Measurements from ENCODE around the gene TP53I3. TPM values are rescaled to one million over a fixed set of nuclear protein-coding genes. Genes with fewer than 3 reads are reported as not detected.

The TP53I3 gene
- total RNA-seq, 6 experiments from 2014 or later: 5.2 to 20.4 (median 9.6) TPM

GRCh38 chr2:24054366-24055010 is 30.1 kb downstream of the TP53I3 start:
- 61% methylated on average over 4 of the region's 8 CpGs for WGBS (ENCODE audit: insufficient coverage, low coverage, low lambda C conversion rate, missing lambda C conversion rate)
- peaks cover 0 to 17% (median 0%) of the 10 kb centered on the region in 4 donors for H3K4me1 ChIP-seq

DNA sequence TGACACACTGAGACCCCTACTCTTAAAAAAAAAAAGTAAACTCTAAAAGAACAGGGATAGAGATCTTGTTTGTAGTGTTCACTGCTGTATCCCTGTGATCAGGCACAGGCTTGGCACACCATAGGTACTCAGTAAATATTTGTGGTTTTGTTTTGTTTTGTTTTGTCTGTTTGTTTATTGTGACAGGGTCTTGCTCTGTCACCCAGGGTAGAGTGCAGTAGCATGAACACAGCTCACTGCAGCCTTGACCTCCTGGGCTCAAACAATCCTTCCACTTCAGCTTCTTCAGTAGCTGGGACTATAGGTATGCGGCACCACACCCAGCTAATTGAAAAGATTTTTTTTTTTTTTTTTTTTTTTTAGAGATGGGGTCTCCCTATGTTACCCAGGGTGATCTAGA is 31.7 kb downstream of the TP53I3 start:
- 78% methylated on average over 1 of the region's 1 CpG for WGBS (ENCODE audit: insufficient coverage, low coverage, low lambda C conversion rate, missing lambda C conversion rate)
- H3K4me3 ChIP-seq: no peak overlapping the region
- H3K36me3 ChIP-seq: no peaks in the 10 kb centered on the region
- H3K4me1 ChIP-seq: peaks cover 0 to 18% (median 0%) of the 10 kb centered on the region in 4 donors
- ATAC-seq (no peak), DNase-seq (no peak)
- TF ChIP-seq POLR2A (IDR thresholded peaks at IDR 0.05): no peak
- no peak for TF ChIP-seq CTCF (IDR thresholded peaks at IDR 0.05)
- no peak overlapping the region for H3K27ac ChIP-seq
- H3K27me3 ChIP-seq: no peaks in the 10 kb centered on the region
- intact Hi-C loops (cut with DNase I): no loop called here
- H3K9me3 ChIP-seq: no peaks in the 10 kb centered on the region

More at GRCh38 chr2:24054366-24055010, 30.1 kb downstream of the TP53I3 start:
- Histone ChIP-seq H3K4me3 (no peak overlapping the region), H3K36me3 (no peaks in the 10 kb centered on the region), H3K27ac (no peak overlapping the region), H3K27me3 (no peaks in the 10 kb centered on the region), H3K9me3 (no peaks in the 10 kb centered on the region)
- ATAC-seq (no peak), DNase-seq (no peak)
- intact Hi-C loops (cut with DNase I): no loop called here
- no peak for TF ChIP-seq CTCF (IDR thresholded peaks at IDR 0.05)
- no peak for TF ChIP-seq POLR2A (IDR thresholded peaks at IDR 0.05)

DNA sequence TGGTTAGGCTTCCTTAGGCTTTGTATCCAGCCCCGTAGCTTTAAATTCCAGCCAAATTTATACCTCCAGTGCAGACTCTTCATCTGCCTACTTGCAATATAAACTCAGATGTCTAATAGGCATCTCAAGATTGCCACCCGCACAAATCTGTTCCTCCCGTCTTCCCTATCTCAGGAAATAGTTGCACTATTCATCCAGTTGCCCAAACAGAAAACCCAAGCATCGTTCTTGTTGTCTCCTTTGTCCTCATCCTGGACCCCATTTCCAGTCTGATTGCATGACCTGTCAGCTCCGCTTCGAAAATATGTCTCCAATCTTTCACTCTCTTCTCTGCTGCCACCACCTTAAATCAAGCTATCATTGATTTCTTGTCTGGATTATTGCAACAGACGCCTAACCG is 32.8 kb downstream of the TP53I3 start:
- WGBS (ENCODE audit: insufficient coverage, low coverage, low lambda C conversion rate, missing lambda C conversion rate): 68% methylated on average over 8 of the region's 8 CpGs
- Histone ChIP-seq H3K27me3 (no peaks in the 10 kb centered on the region), H3K4me1 (peaks cover 0 to 18% (median 0%) of the 10 kb centered on the region in 4 donors), H3K27ac (no peak overlapping the region), H3K36me3 (no peaks in the 10 kb centered on the region), H3K4me3 (no peak overlapping the region), H3K9me3 (no peaks in the 10 kb centered on the region)
- TF ChIP-seq POLR2A (IDR thresholded peaks at IDR 0.05): no peak
- TF ChIP-seq CTCF (IDR thresholded peaks at IDR 0.05): no peak
- no peak for DNase-seq
- intact Hi-C loops (cut with DNase I): no loop called here
- ATAC-seq: no peak

DNA sequence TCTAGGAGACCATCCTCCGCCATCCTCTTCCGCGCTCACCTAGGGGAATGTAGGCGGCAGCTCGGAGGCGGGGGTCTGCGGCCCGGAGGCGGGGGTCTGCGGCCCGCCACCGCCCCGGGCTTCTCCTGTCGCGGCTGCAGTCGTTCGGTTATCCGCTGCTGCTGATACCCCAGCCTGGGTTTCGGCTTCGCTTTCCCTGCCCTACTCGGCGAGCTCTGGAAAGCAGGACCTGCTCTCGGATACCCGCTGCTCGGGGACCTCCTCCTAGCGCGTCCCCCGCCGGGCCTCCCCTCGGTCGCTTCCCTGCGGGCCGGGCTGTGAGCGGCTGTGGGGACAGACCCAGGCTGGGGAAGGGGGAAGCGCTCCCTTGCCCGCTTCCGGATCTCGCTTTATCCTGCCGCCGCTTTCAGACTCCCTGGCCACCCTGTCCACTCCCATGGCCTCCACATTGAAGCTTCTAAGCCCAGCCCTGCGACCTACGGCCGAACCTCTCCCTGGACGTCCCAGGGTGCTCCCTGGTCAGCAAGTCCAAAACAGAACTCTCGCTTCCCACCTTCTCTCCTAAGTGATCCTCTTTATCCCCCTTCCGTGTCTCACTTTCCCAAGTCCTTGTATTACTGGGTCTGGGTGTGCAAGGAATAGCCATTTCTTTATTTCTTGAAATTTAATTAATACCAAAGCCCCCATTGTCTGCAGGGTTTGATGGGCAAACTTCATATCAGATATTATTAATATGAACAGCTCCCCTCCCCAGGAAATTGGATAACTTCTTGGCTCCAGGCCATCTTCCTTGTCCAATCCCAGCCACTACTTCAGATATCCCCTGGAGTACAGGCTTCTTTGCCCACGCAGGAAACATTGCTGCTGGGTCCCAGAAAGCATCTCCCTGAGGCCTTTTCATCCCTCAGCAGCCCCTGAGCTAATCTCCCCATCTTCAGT is 34.3 kb downstream of the TP53I3 start:
- H3K4me3 ChIP-seq: peak overlapping the region; percentile 55 to 66 (median 61)
- H3K4me1 ChIP-seq: peaks cover 0 to 29% (median 6%) of the 10 kb centered on the region in 4 donors
- 43% methylated on average over 3 of the region's 47 CpGs for WGBS (ENCODE audit: insufficient coverage, low coverage, low lambda C conversion rate, missing lambda C conversion rate)
- ATAC-seq (peak; percentile 0 to 13 (median 6)), DNase-seq (peak; percentile 49 to 55 (median 50))
- peak overlapping the region in 1 of 3 donors; percentile 13 for H3K27ac ChIP-seq
- intact Hi-C loops (cut with DNase I): no loop called here
- H3K9me3 ChIP-seq: no peaks in the 10 kb centered on the region
- H3K36me3 ChIP-seq: no peaks in the 10 kb centered on the region
- no peak for TF ChIP-seq CTCF (IDR thresholded peaks at IDR 0.05)
- TF ChIP-seq POLR2A (IDR thresholded peaks at IDR 0.05): no peak
- H3K27me3 ChIP-seq: no peaks in the 10 kb centered on the region
